Liver (tissue), 9 donors: Measurements from ENCODE around the gene RALY. TPM values are rescaled to one million over a fixed set of nuclear protein-coding genes. Genes with fewer than 3 reads are reported as not detected.

Source experiments
- DNase-seq: peaks from one replicate; pipeline ENCODE4 v3.0.0-alpha.2; 2017; ENCODE audit warnings: low spot score
- H3K27ac ChIP-seq, 2 donors: one replicate each; pipeline ENCODE4 v1.7.0; 2013; ENCODE audit warnings: inconsistent platforms in 2 of 2, low read length in 2 of 2, control low read depth in 1 of 2, low read depth in 1 of 2, mild to moderate bottlenecking in 1 of 2
- H3K27me3 ChIP-seq, 4 donors: one replicate each; pipeline versions ENCODE4 v1.6.1 to v1.7.0; 2013; ENCODE audit warnings: low read length in 3 of 4, inconsistent platforms in 1 of 4, mild to moderate bottlenecking in 1 of 4, moderate library complexity in 1 of 4; ENCODE audit not compliant: control insufficient read depth in 4 of 4, insufficient read depth in 4 of 4
- H3K36me3 ChIP-seq, 4 donors: one replicate each; pipeline versions ENCODE4 v1.6.1 to v1.7.0; 2013; ENCODE audit warnings: low read length in 3 of 4, mild to moderate bottlenecking in 3 of 4, low read depth in 1 of 4, moderate library complexity in 1 of 4; ENCODE audit not compliant: control insufficient read depth in 4 of 4, insufficient read depth in 3 of 4
- H3K4me1 ChIP-seq, 4 donors: one replicate each; pipeline versions ENCODE4 v1.6.1 to v1.7.0; 2013; ENCODE audit warnings: low read length in 3 of 4, mild to moderate bottlenecking in 3 of 4, moderate library complexity in 1 of 4; ENCODE audit not compliant: control insufficient read depth in 4 of 4, insufficient read depth in 4 of 4
- H3K4me3 ChIP-seq, 3 donors: one replicate each; pipeline versions ENCODE4 v1.6.1 to v1.7.0; 2013; ENCODE audit warnings: low read length in 3 of 3, control low read depth in 1 of 3, low read depth in 1 of 3, mild to moderate bottlenecking in 1 of 3
- H3K9ac ChIP-seq, 2 donors: one replicate each; pipeline ENCODE4 v1.7.0; 2013; ENCODE audit warnings: low read length in 2 of 2, mild to moderate bottlenecking in 2 of 2, moderate library complexity in 2 of 2, control low read depth in 1 of 2, low read depth in 1 of 2
- H3K9me3 ChIP-seq, 4 donors: one replicate each; pipeline versions ENCODE4 v1.6.1 to v1.7.0; 2013; ENCODE audit warnings: low read length in 3 of 4; ENCODE audit not compliant: control insufficient read depth in 4 of 4
- FOXA1 ChIP-seq: IDR thresholded peaks from 2 replicates; pipeline ENCODE4 v1.6.1; 2016; ENCODE audit warnings: antibody characterized with exemption
- FOXA2 ChIP-seq: IDR thresholded peaks from 2 replicates; pipeline ENCODE4 v1.6.1; 2016; ENCODE audit warnings: antibody characterized with exemption
- HNF4G ChIP-seq: IDR thresholded peaks from 2 replicates; pipeline ENCODE4 v1.6.1; 2016; ENCODE audit warnings: antibody characterized with exemption
- JUND ChIP-seq, 2 donors: IDR thresholded peaks; 2 replicates each; pipeline ENCODE4 v1.6.1; 2016; ENCODE audit warnings: antibody characterized with exemption in 2 of 2
- RAD21 ChIP-seq, 2 donors: IDR thresholded peaks; 2 replicates each; pipeline ENCODE4 v1.6.1; 2016; ENCODE audit warnings: antibody characterized with exemption in 2 of 2, mild to moderate bottlenecking in 2 of 2
- RXRA ChIP-seq, 2 donors: IDR thresholded peaks; 2 replicates each; pipeline ENCODE4 v1.6.1; 2017 to 2018; ENCODE audit warnings: antibody characterized with exemption in 2 of 2, mild to moderate bottlenecking in 1 of 2
- SP1 ChIP-seq: IDR thresholded peaks from 2 replicates; pipeline ENCODE4 v1.6.1; 2018; ENCODE audit warnings: antibody characterized with exemption, mild to moderate bottlenecking
- TAF1 ChIP-seq: conservative IDR thresholded peaks from 2 replicates; pipeline ENCODE4 v1.6.1; 2016; ENCODE audit warnings: antibody characterized with exemption, mild to moderate bottlenecking
- YY1 ChIP-seq: IDR thresholded peaks from 2 replicates; pipeline ENCODE4 v1.6.1; 2016; ENCODE audit warnings: antibody characterized with exemption, mild to moderate bottlenecking
- WGBS: extraction: QIAGEN DNeasy Blood & Tissue Kit; methylation state at CpG from one replicate; pipeline ENCODE4 v1.1.7; 2013; 5-methylcytosine and 5-hydroxymethylcytosine counted together
- polyA plus RNA-seq, 2 donors: library from polyadenylated mRNA; stranded (reverse) in 1 of 2; unstranded in 1 of 2; fragments of 200-250 nt in 1 of 2; fragments of >200 nt in 1 of 2; fragmentation: Nextera tagmentation in 1 of 2; extraction: Ambion mirVana in 1 of 2; gene quantifications; one replicate each; pipeline versions ENCODE4 v1.2.1 to v1.2.3, GENCODE V29; 2013 to 2015
- total RNA-seq, 2 donors: library from RNA; depleted of rRNA; stranded (reverse); fragments of >200 nt; gene quantifications; one replicate each; pipeline ENCODE4 v1.2.3, GENCODE V29; 2014
- TF ChIP-seq, protein P1 (sequence below): IDR thresholded peaks from 2 replicates; pipeline ENCODE4 v1.6.1; 2016; ENCODE audit warnings: antibody characterized with exemption
- TF ChIP-seq, protein P2 (sequence below): IDR thresholded peaks from 2 replicates; pipeline ENCODE4 v1.6.1; 2016; ENCODE audit warnings: antibody characterized with exemption, mild to moderate bottlenecking
- TF ChIP-seq, protein P3 (sequence below): IDR thresholded peaks from 2 replicates; pipeline ENCODE4 v1.6.1; 2016; ENCODE audit warnings: antibody characterized with exemption
- TF ChIP-seq, protein P4 (sequence below): IDR thresholded peaks from 2 replicates; pipeline ENCODE4 v1.6.1; 2016; ENCODE audit warnings: antibody characterized with exemption
- donor health status: healthy.
- donor health status: healthy.
- donor health status: healthy.
- donor health status: healthy.
- donor health status: healthy.

RALY gene
- total and polyA plus RNA-seq, 4 donors, result 23.1 to 47.4 (median 33.3) TPM

DNA sequence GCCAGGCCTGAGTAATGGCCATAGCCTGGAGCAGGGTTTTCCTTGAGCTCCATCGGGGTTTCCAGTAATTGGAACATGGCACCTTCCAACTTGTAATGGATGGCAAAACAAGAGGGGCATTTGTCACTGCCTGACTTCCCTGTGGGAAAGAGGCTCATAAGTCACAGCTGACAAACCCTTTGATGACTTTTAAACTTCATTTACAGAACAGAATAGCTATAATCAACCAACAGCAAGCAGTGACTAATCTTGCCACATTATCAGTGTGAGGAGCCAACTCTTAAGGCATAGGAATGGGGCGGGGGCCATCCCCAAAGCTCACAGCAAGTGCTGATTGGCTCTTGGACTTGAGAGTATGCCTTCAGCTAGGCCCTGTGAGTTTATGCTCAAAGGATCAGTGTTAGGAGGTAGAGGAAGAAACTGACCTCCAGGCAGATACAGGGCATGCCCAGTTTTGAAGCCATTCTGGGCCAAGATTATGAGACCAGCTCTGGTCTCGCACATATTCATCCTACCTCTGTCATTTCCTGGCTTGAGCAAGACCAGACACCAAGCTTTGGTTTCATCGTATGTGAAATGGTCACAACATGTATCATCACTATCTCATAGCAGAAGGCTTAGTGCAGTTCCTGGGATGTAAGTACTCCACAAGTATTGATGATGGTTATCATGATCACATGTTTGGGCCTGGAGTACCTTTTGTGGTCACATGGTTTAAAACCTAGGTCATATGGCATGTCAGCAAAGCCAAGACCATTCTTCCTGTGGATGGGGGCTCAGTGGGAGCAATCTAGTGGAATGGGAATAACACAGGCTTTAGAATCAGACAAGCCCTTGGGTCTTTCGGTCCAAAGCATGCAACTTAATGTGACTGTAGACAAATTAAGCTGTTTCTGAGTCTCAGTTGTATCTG lies 69.1 kb downstream of the RALY start:
- TF ChIP-seq TAF1 (no peak), RAD21 (IDR thresholded peaks at IDR 0.05) (no peak)
- TF ChIP-seq, protein P1, sequence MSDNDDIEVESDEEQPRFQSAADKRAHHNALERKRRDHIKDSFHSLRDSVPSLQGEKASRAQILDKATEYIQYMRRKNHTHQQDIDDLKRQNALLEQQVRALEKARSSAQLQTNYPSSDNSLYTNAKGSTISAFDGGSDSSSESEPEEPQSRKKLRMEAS, result no peak
- Histone ChIP-seq H3K27ac (no peak overlapping the region), H3K9me3 (no peaks in the 10 kb centered on the region), H3K4me1 (no peaks in the 10 kb centered on the region), H3K4me3 (no peak overlapping the region), H3K27me3 (no peaks in the 10 kb centered on the region), H3K36me3 (no peaks in the 10 kb centered on the region), H3K9ac (no peak overlapping the region)
- DNase-seq, result no peak
- 90% methylated on average over 5 of the region's 5 CpGs for WGBS

DNA sequence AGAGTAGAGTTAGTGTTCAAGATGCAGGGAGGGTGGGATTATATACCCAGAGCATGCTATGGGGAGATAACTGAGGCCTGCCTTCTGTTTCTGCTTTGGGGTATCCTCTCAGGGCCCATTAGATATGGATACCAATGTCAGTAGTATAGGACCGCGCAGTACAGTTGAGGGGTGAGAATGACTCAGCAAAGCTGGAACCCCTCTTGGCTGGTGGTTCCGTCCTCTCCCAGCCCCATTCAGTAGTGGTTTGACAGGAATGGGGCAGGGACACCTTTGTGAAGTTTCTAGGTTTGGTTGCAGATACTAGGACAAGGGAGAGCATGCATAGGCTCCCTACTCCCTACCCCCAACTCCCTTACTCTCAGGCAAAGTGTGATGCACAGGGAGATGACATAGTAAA lies 70.6 kb downstream of the RALY start:
- H3K9me3 ChIP-seq, result no peaks in the 10 kb centered on the region
- no peaks in the 10 kb centered on the region for H3K36me3 ChIP-seq
- no peak for TF ChIP-seq TAF1
- no peak for TF ChIP-seq RXRA (IDR thresholded peaks at IDR 0.05)
- TF ChIP-seq HNF4G, result no peak
- TF ChIP-seq FOXA2, result no peak
- TF ChIP-seq FOXA1, result no peak
- WGBS, result 98% methylated on average over 3 of the region's 3 CpGs
- H3K27me3 ChIP-seq, result no peaks in the 10 kb centered on the region
- peak; percentile 69 for DNase-seq
- H3K9ac ChIP-seq, result no peak overlapping the region
- no peak overlapping the region for H3K27ac ChIP-seq
- peaks cover 0 to 8% (median 0%) of the 10 kb centered on the region in 4 donors for H3K4me1 ChIP-seq
- H3K4me3 ChIP-seq, result no peak overlapping the region

DNA sequence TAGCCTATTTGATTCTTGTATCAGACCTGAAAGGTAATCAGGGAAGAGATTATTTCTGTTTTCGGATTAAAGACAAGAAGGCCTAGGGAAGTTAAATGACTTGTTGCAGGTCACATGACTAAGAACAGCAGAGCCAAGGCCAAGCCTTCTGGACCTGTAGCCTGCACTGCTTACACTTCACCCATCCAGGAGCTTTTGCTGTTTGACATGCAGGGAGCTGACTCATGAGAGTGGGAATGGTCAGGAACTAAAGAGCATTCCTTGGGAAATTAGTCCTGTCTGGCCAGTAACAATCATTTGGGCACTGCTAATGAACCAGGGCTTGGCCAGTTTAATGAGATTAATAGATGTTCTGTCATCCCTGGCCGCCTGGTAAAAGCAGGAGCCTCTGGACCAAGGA lies 71.5 kb downstream of the RALY start:
- WGBS, result 87% methylated on average over 2 of the region's 2 CpGs

More for the DNA sequence above, 71.5 kb downstream of the RALY start:
- H3K27me3 ChIP-seq, result no peaks in the 10 kb centered on the region
- no peaks in the 10 kb centered on the region for H3K36me3 ChIP-seq
- no peaks in the 10 kb centered on the region for H3K9me3 ChIP-seq
- H3K4me3 ChIP-seq, result no peak overlapping the region
- H3K4me1 ChIP-seq, result peaks cover 0 to 13% (median 2%) of the 10 kb centered on the region in 4 donors
- TF ChIP-seq, protein P2, sequence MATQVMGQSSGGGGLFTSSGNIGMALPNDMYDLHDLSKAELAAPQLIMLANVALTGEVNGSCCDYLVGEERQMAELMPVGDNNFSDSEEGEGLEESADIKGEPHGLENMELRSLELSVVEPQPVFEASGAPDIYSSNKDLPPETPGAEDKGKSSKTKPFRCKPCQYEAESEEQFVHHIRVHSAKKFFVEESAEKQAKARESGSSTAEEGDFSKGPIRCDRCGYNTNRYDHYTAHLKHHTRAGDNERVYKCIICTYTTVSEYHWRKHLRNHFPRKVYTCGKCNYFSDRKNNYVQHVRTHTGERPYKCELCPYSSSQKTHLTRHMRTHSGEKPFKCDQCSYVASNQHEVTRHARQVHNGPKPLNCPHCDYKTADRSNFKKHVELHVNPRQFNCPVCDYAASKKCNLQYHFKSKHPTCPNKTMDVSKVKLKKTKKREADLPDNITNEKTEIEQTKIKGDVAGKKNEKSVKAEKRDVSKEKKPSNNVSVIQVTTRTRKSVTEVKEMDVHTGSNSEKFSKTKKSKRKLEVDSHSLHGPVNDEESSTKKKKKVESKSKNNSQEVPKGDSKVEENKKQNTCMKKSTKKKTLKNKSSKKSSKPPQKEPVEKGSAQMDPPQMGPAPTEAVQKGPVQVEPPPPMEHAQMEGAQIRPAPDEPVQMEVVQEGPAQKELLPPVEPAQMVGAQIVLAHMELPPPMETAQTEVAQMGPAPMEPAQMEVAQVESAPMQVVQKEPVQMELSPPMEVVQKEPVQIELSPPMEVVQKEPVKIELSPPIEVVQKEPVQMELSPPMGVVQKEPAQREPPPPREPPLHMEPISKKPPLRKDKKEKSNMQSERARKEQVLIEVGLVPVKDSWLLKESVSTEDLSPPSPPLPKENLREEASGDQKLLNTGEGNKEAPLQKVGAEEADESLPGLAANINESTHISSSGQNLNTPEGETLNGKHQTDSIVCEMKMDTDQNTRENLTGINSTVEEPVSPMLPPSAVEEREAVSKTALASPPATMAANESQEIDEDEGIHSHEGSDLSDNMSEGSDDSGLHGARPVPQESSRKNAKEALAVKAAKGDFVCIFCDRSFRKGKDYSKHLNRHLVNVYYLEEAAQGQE, result no peak
- TF ChIP-seq SP1, result no peak
- no peak for TF ChIP-seq YY1
- TF ChIP-seq, protein P3, sequence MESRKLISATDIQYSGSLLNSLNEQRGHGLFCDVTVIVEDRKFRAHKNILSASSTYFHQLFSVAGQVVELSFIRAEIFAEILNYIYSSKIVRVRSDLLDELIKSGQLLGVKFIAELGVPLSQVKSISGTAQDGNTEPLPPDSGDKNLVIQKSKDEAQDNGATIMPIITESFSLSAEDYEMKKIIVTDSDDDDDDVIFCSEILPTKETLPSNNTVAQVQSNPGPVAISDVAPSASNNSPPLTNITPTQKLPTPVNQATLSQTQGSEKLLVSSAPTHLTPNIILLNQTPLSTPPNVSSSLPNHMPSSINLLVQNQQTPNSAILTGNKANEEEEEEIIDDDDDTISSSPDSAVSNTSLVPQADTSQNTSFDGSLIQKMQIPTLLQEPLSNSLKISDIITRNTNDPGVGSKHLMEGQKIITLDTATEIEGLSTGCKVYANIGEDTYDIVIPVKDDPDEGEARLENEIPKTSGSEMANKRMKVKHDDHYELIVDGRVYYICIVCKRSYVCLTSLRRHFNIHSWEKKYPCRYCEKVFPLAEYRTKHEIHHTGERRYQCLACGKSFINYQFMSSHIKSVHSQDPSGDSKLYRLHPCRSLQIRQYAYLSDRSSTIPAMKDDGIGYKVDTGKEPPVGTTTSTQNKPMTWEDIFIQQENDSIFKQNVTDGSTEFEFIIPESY, result no peak
- no peak for TF ChIP-seq JUND (IDR thresholded peaks at IDR 0.05)
- TF ChIP-seq, protein P4, sequence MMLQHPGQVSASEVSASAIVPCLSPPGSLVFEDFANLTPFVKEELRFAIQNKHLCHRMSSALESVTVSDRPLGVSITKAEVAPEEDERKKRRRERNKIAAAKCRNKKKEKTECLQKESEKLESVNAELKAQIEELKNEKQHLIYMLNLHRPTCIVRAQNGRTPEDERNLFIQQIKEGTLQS, result no peak
- H3K27ac ChIP-seq, result no peak overlapping the region
- no peak overlapping the region for H3K9ac ChIP-seq
- DNase-seq, result no peak
